Measurements from ENCODE around the gene ABCD2.
A peak's percentile ranks its signal among the peaks of the same experiment; 100 is the strongest.
"Not testable (repeated sequence)": the region's sequence is repeated elsewhere in the genome, so short reads cannot be mapped to it uniquely, and the experiment has no call there.

ABCD2 gene

DNA sequence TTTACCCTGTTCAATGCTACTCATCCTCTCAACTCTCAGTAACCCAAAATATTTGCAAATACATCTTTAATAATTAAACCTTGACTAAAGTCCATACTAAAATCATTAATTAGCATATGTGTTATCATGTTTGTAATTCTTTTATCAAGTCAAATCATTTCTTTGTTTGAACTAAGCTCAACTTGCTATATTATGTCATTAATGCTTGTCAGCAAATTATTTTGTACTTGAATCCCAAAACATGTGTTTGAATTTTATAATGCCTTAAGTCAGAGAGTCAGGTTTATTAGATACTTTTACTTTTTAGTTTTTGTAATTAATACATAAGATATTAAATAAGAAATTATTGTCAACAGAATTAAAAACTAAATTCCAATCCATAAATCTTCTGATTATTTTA, 16.5 kb downstream of the ABCD2 start:
- ChIA-PET CTCF (no interaction called here), POLR2A (no interaction called here)
- DNase-seq: no peak
- Histone ChIP-seq H3K4me3 (ENCODE audit: control insufficient read depth in 1 of 7, extremely low read depth in 1 of 7, insufficient read depth in 4 of 7, low read depth in 2 of 7, low read length in 6 of 7) (no peak overlapping the region), H3K4me1 (ENCODE audit: control extremely low read depth in 1 of 4, control insufficient read depth in 4 of 4, insufficient read depth in 4 of 4, low read length in 3 of 4) (no peaks in the 10 kb centered on the region), H3K9me3 (ENCODE audit: control extremely low read depth in 1 of 5, control insufficient read depth in 4 of 5, insufficient read depth in 2 of 5, low read depth in 1 of 5, low read length in 4 of 5) (no peaks in the 10 kb centered on the region), H3K36me3 (ENCODE audit: control insufficient read depth in 4 of 4, insufficient read depth in 4 of 4, low read length in 3 of 4) (no peaks in the 10 kb centered on the region), H3K27ac (ENCODE audit: insufficient read depth in 1 of 2, low read depth in 1 of 2, low read length in 2 of 2, poor library complexity in 1 of 2, severe bottlenecking in 2 of 2) (no peak overlapping the region), H3K27me3 (replicated peaks in 2 of 5; ENCODE audit: control insufficient read depth in 4 of 5, insufficient read depth in 5 of 5, low read length in 4 of 5) (peaks cover 0 to 2% (median 0%) of the 10 kb centered on the region in 5 experiments)

GRCh38 chr12:39601951-39602350, 17.7 kb downstream of the ABCD2 start:
- H3K4me3 ChIP-seq (ENCODE audit: control insufficient read depth in 1 of 7, extremely low read depth in 1 of 7, insufficient read depth in 4 of 7, low read depth in 2 of 7, low read length in 6 of 7); H3K9me3 ChIP-seq (ENCODE audit: control extremely low read depth in 1 of 5, control insufficient read depth in 4 of 5, insufficient read depth in 2 of 5, low read depth in 1 of 5, low read length in 4 of 5); CTCF ChIA-PET; H3K4me1 ChIP-seq (ENCODE audit: control extremely low read depth in 1 of 4, control insufficient read depth in 4 of 4, insufficient read depth in 4 of 4, low read length in 3 of 4); H3K27me3 ChIP-seq (replicated peaks in 2 of 5; ENCODE audit: control insufficient read depth in 4 of 5, insufficient read depth in 5 of 5, low read length in 4 of 5); POLR2A ChIA-PET; DNase-seq; H3K27ac ChIP-seq (ENCODE audit: insufficient read depth in 1 of 2, low read depth in 1 of 2, low read length in 2 of 2, poor library complexity in 1 of 2, severe bottlenecking in 2 of 2); H3K36me3 ChIP-seq (ENCODE audit: control insufficient read depth in 4 of 4, insufficient read depth in 4 of 4, low read length in 3 of 4): not testable (repeated sequence)
- WGBS (ENCODE audit: insufficient coverage): 100% methylated on average over 1 of the region's 3 CpGs

DNA sequence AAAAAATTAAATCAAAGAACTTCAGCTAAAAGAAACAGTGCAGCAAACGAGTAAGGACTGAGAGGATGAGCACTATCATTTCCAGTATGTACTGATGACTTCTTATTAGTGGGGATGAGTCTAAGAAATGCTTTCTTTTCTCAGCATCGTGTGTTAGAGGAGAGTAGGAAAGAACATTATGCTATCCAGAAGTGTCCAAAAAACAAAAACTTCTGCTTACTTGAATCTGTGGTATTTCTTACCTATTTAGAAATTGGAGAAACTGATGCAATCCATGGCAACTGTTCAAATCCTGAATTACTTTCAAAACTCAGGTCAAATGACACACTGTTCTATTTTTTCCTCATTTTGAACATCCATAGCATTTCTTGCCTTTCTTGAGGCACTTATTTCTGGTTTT, 23.7 kb downstream of the ABCD2 start:
- Histone ChIP-seq H3K4me3 (ENCODE audit: control insufficient read depth in 1 of 7, extremely low read depth in 1 of 7, insufficient read depth in 4 of 7, low read depth in 2 of 7, low read length in 6 of 7) (no peak overlapping the region), H3K4me1 (ENCODE audit: control extremely low read depth in 1 of 4, control insufficient read depth in 4 of 4, insufficient read depth in 4 of 4, low read length in 3 of 4) (no peaks in the 10 kb centered on the region), H3K27ac (ENCODE audit: insufficient read depth in 1 of 2, low read depth in 1 of 2, low read length in 2 of 2, poor library complexity in 1 of 2, severe bottlenecking in 2 of 2) (no peak overlapping the region), H3K9me3 (ENCODE audit: control extremely low read depth in 1 of 5, control insufficient read depth in 4 of 5, insufficient read depth in 2 of 5, low read depth in 1 of 5, low read length in 4 of 5) (no peaks in the 10 kb centered on the region), H3K36me3 (ENCODE audit: control insufficient read depth in 4 of 4, insufficient read depth in 4 of 4, low read length in 3 of 4) (no peaks in the 10 kb centered on the region), H3K27me3 (replicated peaks in 2 of 5; ENCODE audit: control insufficient read depth in 4 of 5, insufficient read depth in 5 of 5, low read length in 4 of 5) (no peaks in the 10 kb centered on the region)
- CTCF ChIA-PET: no interaction called here
- 86% methylated on average over 1 of the region's 2 CpGs for WGBS (ENCODE audit: insufficient coverage)
- POLR2A ChIA-PET: no interaction called here
- no peak for DNase-seq

GRCh38 chr12:39592295-39592694, 27.3 kb downstream of the ABCD2 start:
- ChIA-PET CTCF (interaction anchor here (1.0 kb wide), 1 partner anchor 104 kb away, joined by 3 read pairs; no protein-coding TSS in a partner anchor), POLR2A (no interaction called here)
- H3K27me3 ChIP-seq (replicated peaks in 2 of 5; ENCODE audit: control insufficient read depth in 4 of 5, insufficient read depth in 5 of 5, low read length in 4 of 5): no peaks in the 10 kb centered on the region
- no peak overlapping the region for H3K4me3 ChIP-seq (ENCODE audit: control insufficient read depth in 1 of 7, extremely low read depth in 1 of 7, insufficient read depth in 4 of 7, low read depth in 2 of 7, low read length in 6 of 7)
- no peak for DNase-seq
- no peaks in the 10 kb centered on the region for H3K36me3 ChIP-seq (ENCODE audit: control insufficient read depth in 4 of 4, insufficient read depth in 4 of 4, low read length in 3 of 4)
- no peak overlapping the region for H3K27ac ChIP-seq (ENCODE audit: insufficient read depth in 1 of 2, low read depth in 1 of 2, low read length in 2 of 2, poor library complexity in 1 of 2, severe bottlenecking in 2 of 2)
- H3K9me3 ChIP-seq (ENCODE audit: control extremely low read depth in 1 of 5, control insufficient read depth in 4 of 5, insufficient read depth in 2 of 5, low read depth in 1 of 5, low read length in 4 of 5): no peaks in the 10 kb centered on the region
- H3K4me1 ChIP-seq (ENCODE audit: control extremely low read depth in 1 of 4, control insufficient read depth in 4 of 4, insufficient read depth in 4 of 4, low read length in 3 of 4): no peaks in the 10 kb centered on the region

GRCh38 chr12:39588348-39588747, 31.3 kb downstream of the ABCD2 start:
- Histone ChIP-seq H3K9me3 (ENCODE audit: control extremely low read depth in 1 of 5, control insufficient read depth in 4 of 5, insufficient read depth in 2 of 5, low read depth in 1 of 5, low read length in 4 of 5) (no peaks in the 10 kb centered on the region), H3K4me3 (ENCODE audit: control insufficient read depth in 1 of 7, extremely low read depth in 1 of 7, insufficient read depth in 4 of 7, low read depth in 2 of 7, low read length in 6 of 7) (no peak overlapping the region), H3K27me3 (replicated peaks in 2 of 5; ENCODE audit: control insufficient read depth in 4 of 5, insufficient read depth in 5 of 5, low read length in 4 of 5) (no peaks in the 10 kb centered on the region), H3K27ac (ENCODE audit: insufficient read depth in 1 of 2, low read depth in 1 of 2, low read length in 2 of 2, poor library complexity in 1 of 2, severe bottlenecking in 2 of 2) (no peak overlapping the region), H3K4me1 (ENCODE audit: control extremely low read depth in 1 of 4, control insufficient read depth in 4 of 4, insufficient read depth in 4 of 4, low read length in 3 of 4) (no peaks in the 10 kb centered on the region), H3K36me3 (ENCODE audit: control insufficient read depth in 4 of 4, insufficient read depth in 4 of 4, low read length in 3 of 4) (no peaks in the 10 kb centered on the region)
- 92% methylated on average over 4 of the region's 9 CpGs for WGBS (ENCODE audit: insufficient coverage)
- POLR2A ChIA-PET: no interaction called here
- no peak for DNase-seq
- CTCF ChIA-PET: no interaction called here

- POLR2A ChIA-PET: no interaction called here
- WGBS (ENCODE audit: insufficient coverage): 84% methylated on average over 2 of the region's 3 CpGs
- H3K27me3 ChIP-seq (replicated peaks in 2 of 5; ENCODE audit: control insufficient read depth in 4 of 5, insufficient read depth in 5 of 5, low read length in 4 of 5): no peaks in the 10 kb centered on the region
- H3K36me3 ChIP-seq (ENCODE audit: control insufficient read depth in 4 of 4, insufficient read depth in 4 of 4, low read length in 3 of 4): no peaks in the 10 kb centered on the region
- H3K27ac ChIP-seq (ENCODE audit: insufficient read depth in 1 of 2, low read depth in 1 of 2, low read length in 2 of 2, poor library complexity in 1 of 2, severe bottlenecking in 2 of 2): no peak overlapping the region
- H3K4me3 ChIP-seq (ENCODE audit: control insufficient read depth in 1 of 7, extremely low read depth in 1 of 7, insufficient read depth in 4 of 7, low read depth in 2 of 7, low read length in 6 of 7): no peak overlapping the region
- CTCF ChIA-PET: interaction anchor here (1.1 to 1.4 kb wide), 2 partner anchors 24 to 105 kb away, joined by 3 read pairs; no protein-coding TSS in a partner anchor
- no peaks in the 10 kb centered on the region for H3K4me1 ChIP-seq (ENCODE audit: control extremely low read depth in 1 of 4, control insufficient read depth in 4 of 4, insufficient read depth in 4 of 4, low read length in 3 of 4)
- peak in 2 of 3 donors; percentile 4 to 21 for DNase-seq
- H3K9me3 ChIP-seq (ENCODE audit: control extremely low read depth in 1 of 5, control insufficient read depth in 4 of 5, insufficient read depth in 2 of 5, low read depth in 1 of 5, low read length in 4 of 5): no peaks in the 10 kb centered on the region
Observed at GRCh38 chr12:39587225-39587624, 32.4 kb downstream of the ABCD2 start.

- Histone ChIP-seq H3K9me3 (ENCODE audit: control extremely low read depth in 1 of 5, control insufficient read depth in 4 of 5, insufficient read depth in 2 of 5, low read depth in 1 of 5, low read length in 4 of 5) (no peaks in the 10 kb centered on the region), H3K36me3 (ENCODE audit: control insufficient read depth in 4 of 4, insufficient read depth in 4 of 4, low read length in 3 of 4) (no peaks in the 10 kb centered on the region), H3K27me3 (replicated peaks in 2 of 5; ENCODE audit: control insufficient read depth in 4 of 5, insufficient read depth in 5 of 5, low read length in 4 of 5) (no peaks in the 10 kb centered on the region), H3K4me1 (ENCODE audit: control extremely low read depth in 1 of 4, control insufficient read depth in 4 of 4, insufficient read depth in 4 of 4, low read length in 3 of 4) (no peaks in the 10 kb centered on the region), H3K27ac (ENCODE audit: insufficient read depth in 1 of 2, low read depth in 1 of 2, low read length in 2 of 2, poor library complexity in 1 of 2, severe bottlenecking in 2 of 2) (no peak overlapping the region), H3K4me3 (ENCODE audit: control insufficient read depth in 1 of 7, extremely low read depth in 1 of 7, insufficient read depth in 4 of 7, low read depth in 2 of 7, low read length in 6 of 7) (no peak overlapping the region)
- ChIA-PET POLR2A (no interaction called here), CTCF (interaction anchor here (1.1 to 1.4 kb wide), 3 partner anchors 12 to 105 kb away, joined by 3 to 4 read pairs (median 3); no protein-coding TSS in a partner anchor)
- no CpG with 5 or more reads among the region's 1 CpG for WGBS (ENCODE audit: insufficient coverage)
- no peak for DNase-seq
Observed at GRCh38 chr12:39586816-39587215, 32.8 kb downstream of the ABCD2 start.

Measured in common myeloid progenitor, CD34-positive (primary cell).